NCI-H1694 treated with DMSO at 0.1 percent for 48 hours (cell line): ENCODE data around the gene TRIO.

Source experiments
- DNase-seq: peaks from one replicate; lab custom pipeline; 2025; lab: John Stamatoyannopoulos, UW

The TRIO gene

GRCh38 chr5:14486996-14487896 is 344.1 kb downstream of the TRIO start:
- DNase-seq = no peak

GRCh38 chr5:14487897-14488570 is 344.9 kb downstream of the TRIO start:
- no peak for DNase-seq

- DNase-seq = no peak
Observed at GRCh38 chr5:14488709-14489108, 345.6 kb downstream of the TRIO start.

- no peak for DNase-seq
Observed at GRCh38 chr5:14489643-14490042, 346.5 kb downstream of the TRIO start.

GRCh38 chr5:14490309-14490711 is 347.2 kb downstream of the TRIO start:
- DNase-seq = no peak

- DNase-seq = no peak
Observed at GRCh38 chr5:14491015-14491915, 348.1 kb downstream of the TRIO start.

- DNase-seq = no peak
Observed at GRCh38 chr5:14492331-14492964, 349.3 kb downstream of the TRIO start.

GRCh38 chr5:14495301-14495700 is 352.2 kb downstream of the TRIO start:
- DNase-seq = no peak

- no peak for DNase-seq
Observed at GRCh38 chr5:14497311-14497710, 354.2 kb downstream of the TRIO start.

GRCh38 chr5:14501353-14502293 is 358.5 kb downstream of the TRIO start:
- no peak for DNase-seq

- DNase-seq = no peak
Observed at GRCh38 chr5:14502294-14502690, 359.1 kb downstream of the TRIO start.

- DNase-seq = no peak
Observed at GRCh38 chr5:14503017-14503680, 360.0 kb downstream of the TRIO start.

- DNase-seq = no peak
Observed at GRCh38 chr5:14503681-14504331, 360.7 kb downstream of the TRIO start.

- no peak for DNase-seq
Observed at GRCh38 chr5:14504332-14504727, 361.2 kb downstream of the TRIO start.

GRCh38 chr5:14504816-14505215 is 361.7 kb downstream of the TRIO start:
- no peak for DNase-seq

GRCh38 chr5:14505310-14506139 is 362.4 kb downstream of the TRIO start:
- no peak for DNase-seq

GRCh38 chr5:14506140-14506538 is 363.0 kb downstream of the TRIO start:
- DNase-seq = no peak

GRCh38 chr5:14506661-14507060 is 363.5 kb downstream of the TRIO start:
- no peak for DNase-seq
